Measurements from ENCODE around the gene HORMAD1. TPM values are rescaled to one million over a fixed set of nuclear protein-coding genes. Genes with fewer than 3 reads are reported as not detected.
"Not testable (repeated sequence)": the region's sequence is repeated elsewhere in the genome, so short reads cannot be mapped to it uniquely, and the experiment has no call there.

HORMAD1 gene
- total RNA-seq, 1 donor from 2014 or later, result not detected

DNA sequence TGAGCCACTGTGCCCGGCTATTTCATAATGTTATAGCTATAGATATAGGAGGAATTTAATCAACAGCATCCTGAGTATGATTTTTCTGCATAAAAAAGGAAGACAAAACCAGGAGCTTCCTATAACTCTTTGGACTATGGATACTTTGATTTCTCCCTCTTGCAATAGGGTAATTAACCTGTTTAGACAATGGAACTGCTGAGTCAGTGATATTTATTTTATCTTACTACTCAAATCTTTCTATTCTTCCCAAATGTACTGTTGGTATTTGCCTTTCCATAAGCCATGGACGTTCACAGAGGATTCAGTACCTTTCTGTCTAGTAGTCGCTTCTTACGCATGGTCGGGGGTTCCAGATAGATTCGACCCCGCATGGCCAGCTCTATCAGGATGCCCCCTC lies 57.4 kb downstream of the HORMAD1 start:
- H3K36me3 Mint-ChIP-seq (ENCODE audit: low read depth, unreplicated experiment), result peaks cover 24% of the 10 kb centered on the region

DNA sequence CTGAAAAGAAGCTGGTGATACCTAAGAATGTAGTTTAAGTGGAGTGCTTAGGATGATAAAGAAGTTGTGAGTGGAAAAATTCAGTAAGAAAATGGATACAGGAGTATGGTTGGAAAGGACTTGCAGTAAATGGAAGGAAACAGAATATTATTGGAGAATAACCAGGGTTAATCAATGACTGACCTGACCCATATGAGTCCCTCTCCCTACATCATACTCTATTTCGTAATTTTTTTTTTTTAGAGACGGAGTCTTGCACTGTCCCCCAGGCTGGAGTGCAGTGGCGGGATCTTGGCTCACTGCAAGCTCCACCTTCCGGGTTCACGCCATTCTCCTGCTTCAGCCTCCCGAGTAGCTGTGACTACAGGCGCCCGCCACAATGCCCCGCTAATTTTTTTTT lies 57.9 kb downstream of the HORMAD1 start:
- peaks cover 11% of the 10 kb centered on the region for H3K4me1 Mint-ChIP-seq (ENCODE audit: unreplicated experiment)
- peaks cover 24% of the 10 kb centered on the region for H3K36me3 Mint-ChIP-seq (ENCODE audit: low read depth, unreplicated experiment)
- H3K9me3 Mint-ChIP-seq (ENCODE audit: unreplicated experiment), result no peaks in the 10 kb centered on the region
- no peak overlapping the region for H3K4me3 Mint-ChIP-seq (ENCODE audit: unreplicated experiment)
- TF ChIP-seq CTCF (IDR thresholded peaks at IDR 0.05; ENCODE audit: unreplicated experiment), result no peak
- no peaks in the 10 kb centered on the region for H3K27me3 Mint-ChIP-seq (ENCODE audit: unreplicated experiment)
- H3K27ac Mint-ChIP-seq (ENCODE audit: unreplicated experiment), result peak overlapping the region; percentile 61
- DNase-seq (ENCODE audit: low spot score), result no peak

More for the DNA sequence above, 57.4 kb downstream of the HORMAD1 start:
- Mint-ChIP-seq H3K27me3 (ENCODE audit: unreplicated experiment) (no peaks in the 10 kb centered on the region), H3K9me3 (ENCODE audit: unreplicated experiment) (no peaks in the 10 kb centered on the region), H3K4me3 (ENCODE audit: unreplicated experiment) (no peak overlapping the region), H3K27ac (ENCODE audit: unreplicated experiment) (no peak overlapping the region), H3K4me1 (ENCODE audit: unreplicated experiment) (peaks cover 11% of the 10 kb centered on the region)
- DNase-seq (ENCODE audit: low spot score), result no peak
- no peak for TF ChIP-seq CTCF (IDR thresholded peaks at IDR 0.05; ENCODE audit: unreplicated experiment)

GRCh38 chr1:150661156-150661555 lies 59.5 kb downstream of the HORMAD1 start:
- H3K9me3 Mint-ChIP-seq (ENCODE audit: unreplicated experiment), result no peaks in the 10 kb centered on the region
- peaks cover 11% of the 10 kb centered on the region for H3K4me1 Mint-ChIP-seq (ENCODE audit: unreplicated experiment)
- no peak for TF ChIP-seq CTCF (IDR thresholded peaks at IDR 0.05; ENCODE audit: unreplicated experiment)
- H3K27me3 Mint-ChIP-seq (ENCODE audit: unreplicated experiment), result no peaks in the 10 kb centered on the region
- DNase-seq (ENCODE audit: low spot score), result no peak
- H3K4me3 Mint-ChIP-seq (ENCODE audit: unreplicated experiment), result no peak overlapping the region
- no peak overlapping the region for H3K27ac Mint-ChIP-seq (ENCODE audit: unreplicated experiment)
- peaks cover 24% of the 10 kb centered on the region for H3K36me3 Mint-ChIP-seq (ENCODE audit: low read depth, unreplicated experiment)

DNA sequence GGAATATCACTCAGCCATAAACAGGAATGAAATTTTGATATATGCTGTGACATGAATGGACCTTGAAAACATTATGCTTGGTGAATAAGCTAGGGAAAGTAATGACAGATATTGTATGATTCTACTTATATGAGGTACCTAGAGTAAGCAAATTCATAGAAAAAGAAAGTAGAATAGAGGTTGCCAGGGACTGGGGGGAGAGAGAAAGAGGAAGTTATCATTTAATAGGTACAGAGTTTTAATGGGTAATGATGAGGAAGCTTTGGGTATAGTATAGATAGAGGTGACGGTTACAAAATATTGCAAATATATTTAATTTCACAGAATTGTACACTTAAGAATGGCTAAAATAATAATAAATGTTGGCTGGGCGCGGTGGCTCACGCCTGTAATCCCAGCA lies 60.1 kb downstream of the HORMAD1 start:
- Mint-ChIP-seq H3K27me3 (ENCODE audit: unreplicated experiment) (no peaks in the 10 kb centered on the region), H3K4me1 (ENCODE audit: unreplicated experiment) (peaks cover 5% of the 10 kb centered on the region), H3K4me3 (ENCODE audit: unreplicated experiment) (peak overlapping the region; percentile 63), H3K9me3 (ENCODE audit: unreplicated experiment) (no peaks in the 10 kb centered on the region), H3K36me3 (ENCODE audit: low read depth, unreplicated experiment) (peaks cover 24% of the 10 kb centered on the region), H3K27ac (ENCODE audit: unreplicated experiment) (no peak overlapping the region)
- DNase-seq (ENCODE audit: low spot score), result no peak
- no peak for TF ChIP-seq CTCF (IDR thresholded peaks at IDR 0.05; ENCODE audit: unreplicated experiment)

DNA sequence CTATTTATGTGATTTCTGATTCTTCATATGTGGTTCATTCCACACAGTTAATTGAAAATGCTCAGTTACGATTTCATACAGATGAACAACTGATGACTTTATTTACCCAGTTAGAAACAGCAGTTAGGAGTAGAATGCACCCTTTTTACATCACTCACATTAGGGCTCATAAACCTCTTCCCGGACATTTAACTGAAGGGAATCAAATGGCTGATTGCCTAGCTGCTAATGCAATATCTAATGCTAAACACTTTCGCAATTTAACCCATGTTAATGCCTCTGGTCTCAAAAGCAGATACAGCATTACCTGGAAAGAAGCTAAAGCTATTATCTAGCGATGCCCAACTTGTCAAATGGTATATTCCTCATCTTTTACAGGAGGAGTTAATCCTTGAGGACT lies 63.6 kb downstream of the HORMAD1 start:
- not testable (repeated sequence) for H3K4me1 Mint-ChIP-seq (ENCODE audit: unreplicated experiment); H3K9me3 Mint-ChIP-seq (ENCODE audit: unreplicated experiment); DNase-seq (ENCODE audit: low spot score); H3K27me3 Mint-ChIP-seq (ENCODE audit: unreplicated experiment); H3K4me3 Mint-ChIP-seq (ENCODE audit: unreplicated experiment); H3K27ac Mint-ChIP-seq (ENCODE audit: unreplicated experiment)
- H3K36me3 Mint-ChIP-seq (ENCODE audit: low read depth, unreplicated experiment), result peaks cover 18% of the 10 kb centered on the region

- not testable (repeated sequence) for H3K9me3 Mint-ChIP-seq (ENCODE audit: unreplicated experiment); DNase-seq (ENCODE audit: low spot score); H3K36me3 Mint-ChIP-seq (ENCODE audit: low read depth, unreplicated experiment); H3K27ac Mint-ChIP-seq (ENCODE audit: unreplicated experiment); H3K4me1 Mint-ChIP-seq (ENCODE audit: unreplicated experiment); H3K4me3 Mint-ChIP-seq (ENCODE audit: unreplicated experiment); H3K27me3 Mint-ChIP-seq (ENCODE audit: unreplicated experiment)
Measured at GRCh38 chr1:150654635-150655034, 66.1 kb downstream of the HORMAD1 start.

Data from endothelial cell (in vitro differentiated cells).